GM18505 (cell line): ENCODE results near the gene TMEM245.

Experiments used
- ATAC-seq: cut with Tn5 transposase; IDR thresholded peaks from one replicate; pipeline ENCODE4 v1.9.1; 2021; ENCODE audit not compliant: unreplicated experiment
- POLR2A ChIP-seq: IDR thresholded peaks from 4 replicates; pipeline ENCODE4 v1.6.1; 2011; ENCODE audit warnings: borderline replicate concordance; ENCODE audit not compliant: insufficient read depth, insufficient read length; ENCODE audit errors: extremely low read depth

The TMEM245 gene

DNA sequence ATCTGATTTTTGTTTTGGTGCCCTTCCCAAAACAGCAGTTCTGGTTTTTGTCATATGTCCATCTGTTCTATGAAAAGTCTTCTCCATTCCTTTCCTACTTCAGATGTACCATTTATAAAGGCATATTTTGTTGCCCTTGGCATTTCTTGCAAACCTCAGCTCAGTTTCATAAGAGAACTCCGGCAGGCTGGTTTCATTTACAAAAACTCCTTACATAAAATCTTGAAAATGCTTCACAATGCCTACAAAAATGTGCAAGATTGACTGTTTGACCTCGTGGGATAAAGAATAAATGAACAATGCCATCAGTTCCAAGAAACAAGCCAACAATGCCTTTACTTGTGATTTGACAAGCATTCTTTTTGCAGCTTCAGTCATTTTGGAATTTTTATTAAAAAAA is 67.3 kb downstream of the TMEM245 start:
- no peak for ATAC-seq

GRCh38 chr9:109051733-109052132 is 68.0 kb downstream of the TMEM245 start:
- no peak for TF ChIP-seq POLR2A
- ATAC-seq = no peak

More for the DNA sequence above, 67.3 kb downstream of the TMEM245 start:
- no peak for TF ChIP-seq POLR2A

DNA sequence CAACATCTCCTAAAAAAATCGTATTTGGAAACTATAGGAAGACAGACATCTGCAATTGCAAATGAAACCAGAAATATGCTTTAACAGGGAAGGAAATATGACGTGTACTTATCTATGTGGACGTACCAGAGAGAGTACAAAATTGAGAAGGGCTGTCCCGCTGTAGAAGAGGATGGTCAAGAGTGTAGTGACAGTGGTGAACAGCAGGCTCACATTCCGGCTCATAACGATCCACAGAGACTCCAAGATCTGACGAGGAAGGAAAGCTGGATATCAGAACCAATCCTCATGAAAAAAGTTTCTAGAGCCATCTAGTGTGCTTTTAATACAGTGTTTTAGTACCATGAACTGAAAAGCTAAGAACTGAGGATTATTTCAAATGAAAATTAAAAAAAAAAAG is 69.3 kb downstream of the TMEM245 start:
- ATAC-seq = no peak

GRCh38 chr9:109048822-109049221 is 70.9 kb downstream of the TMEM245 start:
- ATAC-seq = no peak
- no peak for TF ChIP-seq POLR2A

More for the DNA sequence above, 69.3 kb downstream of the TMEM245 start:
- no peak for TF ChIP-seq POLR2A

DNA sequence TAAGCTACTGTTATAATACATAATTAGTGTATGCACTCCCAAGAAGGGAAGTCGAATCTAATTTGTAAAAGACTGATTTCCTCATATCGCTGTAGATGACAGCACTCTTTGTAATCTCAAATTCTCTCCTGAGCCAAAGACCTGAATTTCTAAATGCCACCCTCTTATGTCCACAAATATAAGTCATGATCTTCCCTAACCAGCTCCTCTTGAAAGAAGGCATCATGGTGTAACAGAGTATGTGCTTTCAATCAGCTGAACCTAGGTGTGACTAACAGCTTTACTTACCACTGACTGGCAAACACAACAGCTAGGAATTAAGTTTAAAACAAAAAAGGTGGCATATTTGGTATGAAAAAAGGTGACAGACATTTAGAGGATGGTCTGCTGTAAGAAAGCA is 72.5 kb downstream of the TMEM245 start:
- ATAC-seq = no peak
- no peak for TF ChIP-seq POLR2A

GRCh38 chr9:109046346-109046745 is 73.4 kb downstream of the TMEM245 start:
- no peak for TF ChIP-seq POLR2A
- ATAC-seq = no peak

- TF ChIP-seq POLR2A = no peak
- ATAC-seq = no peak
Observed at GRCh38 chr9:109043578-109043977, 76.2 kb downstream of the TMEM245 start.

DNA sequence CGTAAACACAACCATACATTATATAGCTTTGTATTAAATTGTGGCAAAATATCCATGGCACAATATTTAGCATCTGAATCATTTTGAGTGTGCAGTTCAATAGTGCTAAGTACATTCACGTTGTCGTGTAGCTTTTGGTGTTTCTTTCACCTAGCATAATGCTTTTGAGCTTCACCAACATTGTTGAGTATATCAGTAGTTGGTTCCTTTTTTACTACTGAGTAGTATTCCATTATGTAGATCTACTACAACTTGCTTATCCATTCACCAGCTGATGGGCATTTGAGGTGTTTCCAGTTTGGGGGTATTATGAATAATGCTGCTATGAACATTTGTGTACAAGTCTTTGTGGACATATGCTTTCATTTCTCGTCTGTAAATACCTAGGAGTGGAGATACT is 79.2 kb downstream of the TMEM245 start:
- ATAC-seq = no peak
- no peak for TF ChIP-seq POLR2A

- no peak for ATAC-seq
- no peak for TF ChIP-seq POLR2A
Observed at GRCh38 chr9:109039539-109039938, 80.2 kb downstream of the TMEM245 start.

GRCh38 chr9:109037946-109038715 is 81.6 kb downstream of the TMEM245 start:
- no peak for TF ChIP-seq POLR2A
- no peak for ATAC-seq

DNA sequence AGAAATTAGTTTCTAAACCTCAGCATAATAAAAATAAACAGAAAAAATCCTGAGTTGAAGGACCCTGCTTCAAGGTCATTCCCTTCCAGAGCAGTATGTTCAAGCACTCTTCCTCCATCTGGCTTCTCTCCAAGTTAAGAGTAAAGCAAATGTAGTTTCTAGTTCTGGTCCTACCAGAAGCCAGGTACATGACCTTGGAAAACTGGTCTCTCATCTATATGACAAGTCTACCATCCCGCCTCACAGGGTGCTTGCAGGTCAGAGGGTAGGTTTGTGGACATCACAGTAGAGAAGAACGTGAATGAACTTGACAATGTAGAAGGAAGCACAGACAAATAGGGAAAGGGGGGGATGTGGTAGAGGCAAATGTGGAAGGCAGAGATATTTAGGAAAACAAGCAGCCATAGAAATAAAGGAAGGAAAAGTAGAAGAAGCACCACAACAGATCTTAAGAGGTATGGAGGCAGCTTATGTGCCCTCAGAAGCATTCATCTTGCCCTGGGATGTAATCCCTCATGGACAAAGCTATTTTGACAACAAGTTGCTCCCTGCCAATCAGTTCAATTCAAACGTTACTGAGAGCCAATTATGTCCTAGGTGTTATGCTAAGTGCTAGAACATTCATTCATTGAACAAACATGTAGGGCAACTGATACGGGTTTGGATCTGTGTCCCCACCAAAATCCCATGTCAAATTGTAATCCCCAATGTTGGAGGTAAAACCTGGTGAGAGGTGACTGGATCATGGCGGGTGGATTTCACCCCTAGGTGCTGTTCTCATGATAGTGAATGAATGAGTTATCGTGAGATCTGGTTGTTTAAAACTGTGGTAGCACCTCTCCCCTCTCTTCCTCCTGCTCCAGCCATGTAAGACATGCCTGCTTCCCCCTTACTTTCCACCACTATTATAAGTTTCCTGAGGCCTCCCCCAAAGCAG is 82.7 kb downstream of the TMEM245 start:
- TF ChIP-seq POLR2A = no peak
- no peak for ATAC-seq

DNA sequence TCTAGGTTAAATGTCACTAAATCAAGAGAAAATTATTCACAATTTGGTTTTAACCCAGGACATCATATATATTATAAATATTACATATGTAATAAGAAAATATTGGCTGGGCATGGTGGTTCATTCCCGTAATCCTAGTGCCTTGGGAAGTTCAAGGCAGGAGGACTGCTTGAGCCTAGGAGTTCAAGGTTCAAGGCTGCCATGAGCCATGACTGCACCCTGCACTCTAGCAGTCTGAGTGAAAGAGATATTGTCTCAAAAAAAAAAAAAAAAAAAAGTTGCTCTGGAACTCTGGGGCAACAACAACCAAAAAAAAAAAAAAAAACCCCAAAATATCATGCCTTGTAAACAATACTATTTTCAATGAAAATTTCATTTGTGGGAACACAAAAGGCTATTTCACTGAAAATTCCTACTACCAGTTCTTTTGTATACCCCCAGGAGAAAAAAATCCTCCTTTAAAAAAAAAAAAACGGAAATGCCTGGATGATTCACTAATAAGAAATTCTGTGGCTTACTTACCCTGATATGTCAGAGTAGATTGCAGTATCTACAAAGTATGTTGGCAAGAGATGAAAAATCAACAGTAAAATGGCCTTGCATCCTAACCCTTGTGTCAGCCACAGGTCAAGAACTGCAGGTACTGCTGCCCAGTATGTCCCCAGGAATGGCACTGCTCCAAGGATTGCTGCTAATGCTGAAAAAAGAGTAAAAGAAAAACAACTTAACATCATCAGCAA is 83.9 kb downstream of the TMEM245 start:
- no peak for TF ChIP-seq POLR2A
- ATAC-seq = no peak
